ENCODE measurements around the gene UGT1A6.
"Not testable (repeated sequence)": the region's sequence is repeated elsewhere in the genome, so short reads cannot be mapped to it uniquely, and the experiment has no call there.

The UGT1A6 gene

DNA sequence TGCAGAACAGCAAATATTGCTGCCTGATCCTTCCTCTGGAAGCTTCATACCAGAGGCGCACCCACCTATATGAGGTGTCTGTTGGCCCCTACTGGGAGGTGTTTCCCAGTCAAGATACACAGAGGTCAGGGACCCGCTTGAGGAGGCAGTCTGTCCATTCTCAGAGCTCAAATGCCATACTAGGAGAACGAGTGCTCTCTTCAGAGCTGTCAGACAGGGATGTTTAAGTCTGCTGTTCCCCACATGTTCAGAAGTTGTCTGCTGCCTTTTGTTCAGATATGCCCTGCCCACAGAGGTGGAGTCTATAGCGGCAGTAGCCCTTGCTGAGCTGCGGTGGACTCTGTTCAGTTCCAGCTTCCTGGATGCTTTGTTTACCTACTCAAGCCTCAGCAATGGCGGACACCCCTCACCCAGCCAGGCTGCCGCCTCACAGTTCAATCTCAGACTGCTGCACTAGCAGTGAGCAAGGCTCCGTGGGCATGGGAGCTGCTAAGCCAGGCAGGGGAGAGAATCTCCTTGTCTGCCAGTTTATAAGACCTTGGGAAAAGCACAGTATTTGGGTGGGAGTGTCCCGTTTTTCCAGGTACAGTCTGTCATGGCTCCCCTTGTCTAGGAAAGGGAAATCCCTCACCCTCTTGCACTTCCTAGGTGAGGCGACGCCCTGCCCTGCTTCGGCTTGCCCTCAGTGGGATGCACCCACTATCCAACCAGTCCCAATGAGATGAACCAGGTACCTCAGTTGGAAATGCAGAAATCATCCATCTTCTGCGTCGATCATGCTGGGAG, 44.4 kb downstream of the UGT1A6 start:
- DNase-seq = not testable (repeated sequence)

DNA sequence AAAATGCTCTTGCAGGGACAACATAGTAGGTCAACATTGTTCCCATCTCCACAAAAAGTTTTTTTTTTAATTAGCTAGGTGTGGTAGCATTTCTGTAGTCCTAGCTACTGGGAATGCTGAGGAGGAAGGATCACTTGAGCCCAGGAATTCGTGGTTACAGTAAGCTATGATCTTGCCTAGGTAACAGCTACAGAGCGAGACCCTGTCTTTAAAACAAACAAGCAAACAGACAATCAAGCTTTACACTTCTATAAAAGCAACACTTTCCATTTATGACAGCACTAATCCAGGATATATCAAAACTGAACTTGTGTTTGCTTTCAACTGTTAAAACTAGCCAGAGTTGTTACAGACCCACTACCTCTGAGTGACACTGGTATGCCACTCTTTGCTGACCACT, 48.2 kb downstream of the UGT1A6 start:
- DNase-seq = no peak

DNA sequence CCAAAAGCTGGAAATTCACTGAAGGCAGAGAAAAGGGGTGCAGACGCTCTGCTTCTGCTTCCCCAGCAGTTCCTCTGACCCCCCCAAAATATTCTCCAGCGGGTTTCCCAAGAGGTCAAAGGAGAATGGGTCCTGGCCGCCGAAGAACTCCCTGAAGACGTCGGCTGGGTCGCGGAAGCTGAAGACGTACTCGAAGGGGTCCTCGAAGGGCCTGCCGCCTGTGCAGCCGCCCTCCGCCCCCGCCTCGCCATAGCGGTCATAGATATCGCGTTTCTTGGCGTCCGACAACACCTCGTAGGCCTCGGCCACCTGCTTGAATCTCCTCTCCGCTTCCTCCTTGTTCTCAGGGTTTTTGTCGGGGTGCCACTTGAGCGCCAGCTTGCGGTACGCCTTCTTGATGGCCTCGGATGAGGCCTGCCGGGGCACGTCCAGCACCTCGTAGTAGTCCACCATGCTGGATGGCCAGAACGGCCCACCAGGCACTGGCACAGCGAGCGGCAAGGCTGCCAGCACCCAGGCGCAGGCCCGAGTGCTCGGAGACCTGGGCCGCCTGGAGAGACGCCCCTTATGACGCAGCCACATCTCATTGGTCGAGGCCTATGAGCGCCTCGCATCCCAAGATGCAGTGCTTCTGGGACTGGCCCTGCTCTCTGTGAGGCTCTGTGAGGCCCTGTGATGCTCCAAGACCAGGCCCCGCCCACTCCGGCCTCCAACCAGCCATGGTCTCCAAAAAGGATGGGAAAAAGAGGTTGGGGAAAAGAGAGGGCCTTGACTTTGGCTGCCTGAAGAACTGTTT, 51.0 kb downstream of the UGT1A6 start:
- no peak for DNase-seq

DNA sequence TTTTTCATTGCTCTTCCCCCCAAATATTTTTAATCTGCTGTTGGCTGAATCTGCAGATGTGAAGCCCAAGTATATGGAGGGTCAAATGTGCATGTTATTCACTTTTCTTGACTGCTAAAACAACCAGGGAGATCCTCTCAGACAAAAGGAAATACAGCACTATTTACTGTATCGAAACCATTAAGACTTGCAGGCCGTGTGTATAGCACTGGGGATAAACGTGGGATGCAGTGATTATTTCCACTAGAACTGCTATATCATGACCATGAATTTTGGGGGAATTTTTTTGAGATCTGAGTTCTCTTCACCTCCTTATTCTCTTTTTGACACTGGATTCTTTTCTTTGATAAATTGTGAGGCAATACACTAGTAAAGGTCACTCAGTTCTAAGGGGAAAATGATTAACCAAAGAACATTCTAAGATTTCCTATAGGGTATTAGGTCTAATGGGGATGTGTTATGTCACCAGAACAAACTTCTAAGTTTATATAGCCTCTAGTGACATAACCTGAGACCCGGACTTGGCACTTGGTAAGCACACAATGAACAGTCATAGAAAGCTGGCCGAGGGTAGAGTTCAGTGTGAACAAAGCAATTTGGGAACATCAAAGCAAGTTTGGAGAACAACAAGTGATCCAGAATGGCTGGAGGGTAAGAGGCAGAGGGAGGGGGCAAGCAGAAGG, 52.5 kb downstream of the UGT1A6 start:
- DNase-seq = no peak

DNA sequence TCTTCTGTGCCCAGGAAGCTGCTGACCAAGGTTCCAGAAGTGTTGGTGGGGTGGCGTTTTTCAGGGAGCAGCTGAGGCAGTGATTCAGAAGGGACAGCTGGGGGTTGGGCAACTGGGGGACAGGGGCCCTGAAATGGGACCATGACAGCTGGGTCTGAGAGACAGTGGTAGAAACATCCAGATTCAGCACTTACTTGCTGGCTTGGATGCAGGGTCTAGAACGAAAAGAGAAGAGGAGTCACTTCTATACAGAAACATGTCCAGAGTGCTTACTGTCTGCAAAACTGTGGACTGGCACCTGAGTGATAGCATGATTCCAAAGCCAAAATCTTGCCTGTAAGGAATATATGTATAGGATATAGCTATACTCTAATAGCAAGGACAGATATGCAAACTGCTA, 53.1 kb downstream of the UGT1A6 start:
- DNase-seq = not testable (repeated sequence)

DNA sequence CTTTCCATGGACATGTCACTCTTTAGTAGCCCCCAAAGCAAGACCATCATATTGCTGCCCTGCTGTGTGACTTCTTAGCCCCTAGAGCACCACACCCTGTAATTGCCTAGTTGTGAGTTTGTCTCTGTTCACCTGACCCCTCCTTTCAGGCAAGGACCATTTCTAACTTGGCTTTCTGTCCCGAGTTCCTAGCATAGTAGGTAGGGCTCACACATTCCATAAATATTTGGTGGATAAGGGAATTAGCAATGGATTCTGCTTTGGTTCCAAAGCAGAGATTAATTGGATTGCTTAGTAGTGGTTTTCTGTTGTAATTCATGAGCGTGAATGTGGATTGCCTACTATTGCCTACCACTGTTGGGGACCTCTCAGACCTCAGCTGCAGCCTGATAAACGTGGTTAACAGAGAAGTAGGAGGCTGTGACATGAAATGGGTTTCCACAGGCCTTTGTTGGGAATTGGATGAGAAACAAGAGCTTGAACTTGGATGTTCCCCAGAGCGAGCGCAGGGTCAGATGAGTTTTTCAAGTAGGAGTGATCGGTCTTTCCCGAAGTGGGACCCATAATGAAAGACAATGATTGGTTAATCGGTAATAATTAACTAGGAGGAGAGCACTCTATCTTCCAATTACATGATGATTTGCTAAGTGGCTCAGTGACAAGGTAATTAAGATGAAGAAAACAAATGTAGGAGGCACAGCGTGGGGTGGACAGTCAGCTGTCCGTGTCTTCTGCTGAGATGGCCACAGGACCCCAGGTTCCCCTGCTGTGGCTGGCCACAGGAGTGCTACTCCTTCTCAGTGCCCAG, 54.0 kb downstream of the UGT1A6 start:
- DNase-seq = no peak

DNA sequence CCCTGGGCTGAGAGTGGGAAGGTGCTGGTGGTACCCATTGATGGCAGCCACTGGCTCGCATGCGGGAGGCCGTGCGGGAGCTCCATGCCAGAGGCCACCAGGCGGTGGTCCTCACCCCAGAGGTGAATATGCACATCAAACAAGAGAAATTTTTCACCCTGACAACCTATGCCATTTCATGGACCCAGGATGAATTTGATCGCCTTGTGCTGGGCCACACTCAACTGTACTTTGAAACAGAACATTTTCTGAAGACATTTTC, 54.5 kb downstream of the UGT1A6 start:
- no peak for DNase-seq

DNA sequence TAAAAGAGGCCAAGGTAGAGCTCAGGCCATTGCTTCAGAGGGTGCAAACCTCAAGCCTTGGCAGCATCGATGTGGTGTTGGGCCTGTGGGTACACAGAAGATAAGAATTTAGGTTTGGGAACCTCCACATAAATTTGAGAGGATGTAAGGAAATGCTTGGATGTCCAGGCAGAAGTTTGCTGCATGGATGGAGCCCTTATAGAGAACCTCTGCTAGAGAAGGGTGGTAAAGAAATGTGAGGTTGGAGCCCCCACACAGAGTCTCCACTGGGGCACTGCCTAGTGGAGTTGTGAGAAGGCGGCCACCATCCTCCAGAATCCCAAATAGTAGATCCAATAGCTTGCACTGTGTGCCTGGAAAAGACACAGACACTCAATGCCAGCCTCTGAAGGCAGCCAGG, 58.0 kb downstream of the UGT1A6 start:
- DNase-seq = not testable (repeated sequence)

DNA sequence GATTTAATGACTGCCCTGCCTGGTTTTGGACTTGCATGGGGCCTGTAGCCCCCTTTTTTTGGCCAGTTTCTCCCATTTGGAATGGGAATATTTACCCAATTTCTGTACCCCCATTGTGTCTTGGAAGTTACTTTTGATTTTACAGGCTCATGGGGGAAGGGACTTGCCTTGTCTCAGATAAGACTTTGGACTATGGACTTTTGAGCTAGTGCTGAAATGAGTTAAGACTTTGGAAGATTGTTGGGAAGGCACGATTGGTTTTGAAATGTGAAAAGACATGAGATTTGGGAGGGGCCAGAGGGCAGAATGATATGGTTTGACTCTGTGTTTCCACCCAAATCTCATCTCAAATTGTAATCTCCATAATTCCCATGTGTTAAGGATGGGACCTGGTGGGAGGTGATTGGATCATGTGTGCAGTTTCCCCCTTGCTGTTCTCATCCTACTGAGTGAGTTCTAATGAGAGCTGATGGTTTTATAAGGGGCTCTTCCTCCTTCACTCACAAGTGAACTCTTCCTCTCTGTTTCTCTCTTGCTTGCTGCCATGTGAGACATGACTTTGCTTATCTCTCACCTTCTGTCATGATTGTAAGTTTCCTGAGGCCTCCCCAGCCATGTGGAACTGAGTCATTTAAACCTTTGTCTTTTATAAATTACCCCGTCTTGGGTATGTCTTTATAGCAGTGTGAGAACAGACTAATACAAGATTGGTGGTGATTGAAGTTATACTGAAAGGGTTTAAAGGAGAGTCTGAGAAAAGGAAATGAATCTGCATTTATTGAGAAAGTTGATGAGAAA, 58.7 kb downstream of the UGT1A6 start:
- DNase-seq = not testable (repeated sequence)

DNA sequence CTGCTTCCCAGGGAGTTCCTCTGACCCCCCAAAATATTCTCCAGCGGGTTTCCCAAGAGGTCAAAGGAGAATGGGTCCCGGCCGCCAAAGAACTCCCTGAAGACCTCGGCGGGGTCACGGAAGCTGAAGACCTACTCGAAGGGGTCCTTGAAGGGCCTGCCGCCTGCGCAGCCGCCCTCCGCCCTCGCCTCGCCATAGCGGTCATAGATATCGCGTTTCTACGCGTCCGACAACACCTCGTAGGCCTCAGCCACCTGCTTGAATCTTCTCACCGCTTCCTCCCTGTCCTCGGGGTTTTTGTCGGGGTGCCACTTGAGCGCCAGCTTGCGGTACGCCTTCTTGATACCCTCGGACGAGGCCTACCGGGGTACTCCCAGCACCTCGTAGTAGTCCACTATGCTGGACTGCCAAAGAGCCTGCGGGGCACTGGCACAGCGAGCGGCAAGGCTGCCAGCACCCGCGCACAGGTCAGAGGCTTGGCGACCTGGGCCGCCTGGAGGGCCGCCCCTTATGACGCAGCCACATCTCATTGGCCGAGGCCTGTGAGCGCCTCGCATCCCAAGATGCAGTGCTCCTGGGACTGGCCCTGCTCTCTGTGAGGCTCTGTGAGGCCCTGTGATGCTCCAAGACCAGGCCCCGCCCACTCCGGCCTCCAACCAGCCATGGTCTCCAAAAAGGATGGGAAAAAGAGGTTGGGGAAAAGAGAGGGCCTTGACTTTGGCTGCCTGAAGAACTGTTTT, 62.4 kb downstream of the UGT1A6 start:
- no peak for DNase-seq

DNA sequence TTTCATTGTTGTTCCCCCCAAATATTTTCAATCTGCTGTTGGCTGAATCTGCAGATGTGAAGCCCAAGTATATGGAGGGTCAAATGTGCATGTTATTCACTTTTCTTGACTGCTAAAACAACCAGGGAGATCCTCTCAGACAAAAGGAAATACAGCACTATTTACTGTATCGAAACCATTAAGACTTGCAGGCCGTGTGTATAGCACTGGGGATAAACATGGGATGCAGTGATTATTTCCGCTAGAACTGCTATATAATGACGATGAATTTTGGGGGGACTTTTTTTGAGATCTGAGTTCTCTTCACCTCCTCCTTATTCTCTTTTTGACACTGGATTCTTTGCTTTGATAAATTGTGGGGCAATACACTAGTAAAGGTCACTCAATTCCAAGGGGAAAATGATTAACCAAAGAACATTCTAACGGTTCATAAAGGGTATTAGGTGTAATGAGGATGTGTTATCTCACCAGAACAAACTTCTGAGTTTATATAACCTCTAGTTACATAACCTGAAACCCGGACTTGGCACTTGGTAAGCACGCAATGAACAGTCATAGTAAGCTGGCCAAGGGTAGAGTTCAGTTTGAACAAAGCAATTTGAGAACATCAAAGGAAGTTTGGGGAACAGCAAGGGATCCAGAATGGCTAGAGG, 63.9 kb downstream of the UGT1A6 start:
- no peak for DNase-seq

DNA sequence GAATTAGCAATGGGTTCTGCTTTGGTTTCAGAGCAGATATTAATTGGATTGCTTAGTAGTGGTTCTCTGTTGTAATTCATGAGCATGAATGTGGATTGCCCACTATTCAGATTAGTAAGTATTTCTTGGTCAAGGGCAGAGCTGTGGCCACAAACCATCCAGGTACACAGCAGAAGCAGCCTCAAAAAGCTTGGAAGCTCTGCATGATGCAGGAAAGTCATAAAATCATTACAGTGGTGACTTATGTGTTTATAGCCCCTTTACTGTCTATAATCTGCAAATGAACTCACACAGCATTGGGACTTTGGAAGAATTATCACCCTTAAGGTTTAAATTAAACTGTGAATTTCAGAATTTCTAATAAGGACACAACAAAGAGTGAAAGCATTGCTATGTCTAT, 65.5 kb downstream of the UGT1A6 start:
- DNase-seq = no peak

DNA sequence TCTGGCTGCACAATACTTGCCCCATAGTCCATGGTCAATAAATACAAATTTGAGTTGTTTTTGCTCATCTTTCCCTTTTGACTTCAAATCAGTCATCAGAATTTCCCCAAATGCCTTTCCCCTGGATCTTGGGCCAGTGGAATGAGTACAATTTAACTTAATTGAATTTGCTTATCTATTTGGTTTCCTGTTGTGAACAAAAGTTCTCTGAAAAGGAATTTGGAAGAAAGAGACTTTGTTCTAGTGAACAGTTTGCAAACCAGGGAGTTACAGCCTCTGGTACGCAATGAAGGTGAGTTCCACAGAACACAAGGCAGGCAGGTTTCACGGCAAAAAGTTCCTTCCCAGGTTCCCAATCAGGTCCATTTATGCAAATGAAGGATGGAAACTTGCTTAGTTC, 66.2 kb downstream of the UGT1A6 start:
- DNase-seq = no peak

DNA sequence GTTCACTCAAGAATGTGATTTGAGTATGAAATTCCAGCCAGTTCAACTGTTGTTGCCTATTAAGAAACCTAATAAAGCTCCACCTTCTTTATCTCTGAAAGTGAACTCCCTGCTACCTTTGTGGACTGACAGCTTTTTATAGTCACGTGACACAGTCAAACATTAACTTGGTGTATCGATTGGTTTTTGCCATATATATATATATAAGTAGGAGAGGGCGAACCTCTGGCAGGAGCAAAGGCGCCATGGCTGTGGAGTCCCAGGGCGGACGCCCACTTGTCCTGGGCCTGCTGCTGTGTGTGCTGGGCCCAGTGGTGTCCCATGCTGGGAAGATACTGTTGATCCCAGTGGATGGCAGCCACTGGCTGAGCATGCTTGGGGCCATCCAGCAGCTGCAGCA, 67.4 kb downstream of the UGT1A6 start, which contains the start of gene UGT1A1:
UGT1A1 (plus strand) TSS at position 228 of the 400 bp plus-strand sequence; CDS start at position 246, 18 bp downstream.
- no peak for DNase-seq

DNA sequence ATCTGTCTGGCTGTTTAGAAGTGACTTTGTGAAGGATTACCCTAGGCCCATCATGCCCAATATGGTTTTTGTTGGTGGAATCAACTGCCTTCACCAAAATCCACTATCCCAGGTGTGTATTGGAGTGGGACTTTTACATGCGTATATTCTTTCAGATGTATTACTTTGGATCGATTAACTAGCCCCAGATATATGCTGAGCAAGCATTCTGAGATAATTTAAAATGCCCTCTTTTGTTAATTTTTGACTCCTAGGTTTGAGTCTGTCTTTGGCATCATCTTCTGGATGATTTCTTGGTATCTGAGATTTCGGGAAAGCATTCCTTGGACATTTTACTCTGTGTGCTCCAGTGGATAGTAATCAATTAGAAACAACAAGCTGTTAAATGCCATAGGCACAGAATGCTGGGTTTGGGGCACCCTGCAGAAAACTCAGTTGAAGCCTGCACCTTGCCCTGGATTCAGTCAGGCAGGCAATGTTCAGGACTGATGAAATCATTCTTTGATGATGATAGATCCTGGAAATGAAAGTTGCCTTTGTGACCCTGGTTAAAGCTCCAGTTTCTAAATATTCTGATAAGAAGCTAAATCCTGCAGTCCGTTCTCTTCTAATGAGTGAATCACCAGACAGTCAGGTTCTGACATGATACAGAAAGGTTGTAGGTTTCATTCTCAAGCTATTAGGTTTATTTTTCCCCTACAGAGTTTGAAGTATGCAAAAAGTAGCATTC, 68.5 kb downstream of the UGT1A6 start:
- DNase-seq = no peak

DNA sequence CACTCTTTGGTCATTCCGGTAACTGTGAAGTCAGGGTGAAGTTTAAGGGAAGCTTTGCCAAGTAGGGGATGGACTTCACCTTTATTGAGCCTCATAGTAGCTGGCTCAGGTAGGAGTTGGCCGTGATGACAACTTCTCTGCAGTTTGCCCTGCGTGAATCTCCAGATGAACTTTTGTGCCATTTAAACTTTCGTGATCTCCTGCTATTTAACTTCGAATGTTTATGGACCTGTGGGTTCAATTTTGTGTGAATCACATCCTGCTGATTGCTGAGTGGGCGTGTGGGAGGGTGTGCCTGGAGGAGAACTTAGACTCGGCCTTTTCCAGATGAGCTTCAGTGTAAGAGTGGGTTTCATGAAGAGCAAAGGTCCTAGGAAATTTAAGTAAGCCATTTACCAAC, 71.6 kb downstream of the UGT1A6 start:
- DNase-seq = no peak

DNA sequence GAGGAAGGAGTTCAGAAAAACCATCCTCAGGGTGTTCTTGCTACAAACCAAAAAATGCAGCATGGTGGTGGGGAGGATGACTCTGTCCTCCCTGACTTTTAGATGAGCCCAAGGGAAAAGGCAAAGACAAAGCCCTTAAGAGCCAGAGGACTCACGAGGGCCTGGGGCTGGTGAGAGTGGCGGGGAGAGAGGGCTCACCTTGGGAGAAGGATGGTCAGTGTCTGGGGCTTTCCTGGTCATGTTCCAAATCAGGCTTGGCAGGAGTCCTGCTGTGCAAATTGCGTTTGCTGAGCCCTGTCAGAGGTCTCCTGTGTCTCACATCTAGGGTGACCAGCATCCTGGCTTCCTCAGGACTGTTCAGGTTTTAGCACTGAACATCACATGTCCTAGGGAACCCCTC, 72.1 kb downstream of the UGT1A6 start:
- no peak for DNase-seq

DNA sequence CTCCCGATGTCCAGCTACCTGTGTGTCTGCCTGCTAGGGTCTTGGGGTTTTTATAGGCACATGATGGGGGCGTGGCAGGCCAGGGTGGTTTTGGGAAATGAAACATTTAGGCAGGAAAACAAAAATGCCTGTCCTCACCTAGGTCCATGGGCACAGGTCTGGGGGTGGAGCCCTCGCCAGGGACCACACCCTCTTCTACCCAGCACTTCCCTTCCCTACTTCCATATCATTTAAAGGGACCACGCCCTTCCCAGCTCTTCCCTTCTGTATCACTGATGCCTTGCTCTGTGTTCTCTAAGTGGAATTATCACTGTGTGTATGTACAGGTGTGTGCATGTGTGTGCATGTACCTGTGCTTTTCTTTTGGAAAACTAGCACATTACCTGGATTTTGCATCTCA, 73.7 kb downstream of the UGT1A6 start:
- DNase-seq = no peak

DNA sequence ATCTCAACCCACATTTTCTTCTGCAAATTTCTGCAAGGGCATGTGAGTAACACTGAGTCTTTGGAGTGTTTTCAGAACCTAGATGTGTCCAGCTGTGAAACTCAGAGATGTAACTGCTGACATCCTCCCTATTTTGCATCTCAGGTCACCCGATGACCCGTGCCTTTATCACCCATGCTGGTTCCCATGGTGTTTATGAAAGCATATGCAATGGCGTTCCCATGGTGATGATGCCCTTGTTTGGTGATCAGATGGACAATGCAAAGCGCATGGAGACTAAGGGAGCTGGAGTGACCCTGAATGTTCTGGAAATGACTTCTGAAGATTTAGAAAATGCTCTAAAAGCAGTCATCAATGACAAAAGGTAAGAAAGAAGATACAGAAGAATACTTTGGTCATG, 75.4 kb downstream of the UGT1A6 start:
- no peak for DNase-seq

DNA sequence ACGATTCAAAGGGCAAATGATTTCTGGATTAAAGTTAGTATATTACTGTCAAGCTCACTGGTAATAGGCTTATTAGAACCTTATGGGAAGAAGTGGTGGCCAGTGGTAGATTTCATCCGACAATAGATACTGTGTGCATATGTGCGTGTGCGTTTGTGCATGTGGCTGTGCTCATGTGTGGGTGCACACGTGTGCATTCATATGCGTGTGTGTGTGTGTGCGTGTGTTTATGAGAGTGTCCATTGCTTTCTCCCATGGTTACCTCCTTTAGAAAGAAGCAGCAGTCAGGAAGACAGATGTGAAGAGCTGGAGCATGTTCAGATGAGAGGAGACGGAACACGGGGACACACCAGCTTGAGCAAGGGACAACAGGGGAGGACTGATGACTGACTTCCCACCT, 76.6 kb downstream of the UGT1A6 start:
- no peak for DNase-seq
